A549 (cell line): ENCODE measurements around the gene MAML1. TPM values are rescaled to one million over a fixed set of nuclear protein-coding genes. Genes with fewer than 3 reads are reported as not detected.
A peak's percentile ranks its signal among the peaks of the same experiment; 100 is the strongest.

Source experiments
- ATAC-seq, 2 experiments: fragments of 200-7000 bp in 1 of 2; fragments of >200 bp in 1 of 2; cut with Nextera tagmentation in 1 of 2; cut with Tn5 transposase in 1 of 2; 3 replicates each; pipeline versions ENCODE4 v1.8.0 to v1.9.1; 2018 to 2020; ENCODE audit warnings: mild to moderate bottlenecking in 1 of 2, moderate library complexity in 1 of 2
- CTCF ChIA-PET: fragments of 300-600 bp; sonication (Branson Sonifier 250); formaldehyde crosslinking; extraction: SDS; loops from one replicate; lab custom pipeline; 2021; ENCODE audit warnings: antibody characterized with exemption, inconsistent platforms; lab: Yijun Ruan, JAX
- POLR2A ChIA-PET: fragments of 350-600 bp; formaldehyde crosslinking; extraction: SDS; loops from one replicate; lab custom pipeline; 2021; ENCODE audit warnings: antibody characterized with exemption, inconsistent platforms; lab: Yijun Ruan, JAX
- DNase-seq, 2 experiments: peaks; one replicate each; pipeline versions ENCODE4 v3.0.0 to v3.0.0-alpha.2; 2011 to 2016; ENCODE audit warnings: low read depth in 1 of 2, low spot score in 1 of 2
- FAIRE-seq: peaks from 2 replicates; lab custom pipeline; 2011; peaks lifted over from hg19 to GRCh38; lab: Jason Lieb, UNC
- H3K27ac ChIP-seq, 2 experiments: fragments of >200 bp; sonication (Bioruptor Twin); formaldehyde crosslinking; 3 replicates each; pipeline ENCODE4 v1.5.1; 2016 to 2017
- H3K4me1 ChIP-seq: fragments of >200 bp; sonication (Bioruptor Twin); formaldehyde crosslinking; 3 replicates; pipeline ENCODE4 v1.6.1; 2016
- H3K4me2 ChIP-seq: fragments of >200 bp; sonication (Bioruptor Twin); formaldehyde crosslinking; 3 replicates; pipeline ENCODE4 v1.6.1; 2016
- H3K4me3 ChIP-seq: fragments of >200 bp; sonication (Bioruptor Twin); formaldehyde crosslinking; 3 replicates; pipeline ENCODE4 v1.5.1; 2016
- H3K9me3 ChIP-seq: fragments of >200 bp; sonication (Bioruptor Twin); formaldehyde crosslinking; 3 replicates; pipeline ENCODE4 v1.6.1; 2016
- BCL3 ChIP-seq: fragments of >200 bp; sonication (Bioruptor Twin); formaldehyde crosslinking; IDR thresholded peaks from 3 replicates; pipeline ENCODE4 v1.6.1; 2016
- CBX8 ChIP-seq: fragments of 200-600 bp; sonication (generic); IDR thresholded peaks from 2 replicates; pipeline ENCODE4 v1.6.1; 2016
- CEBPB ChIP-seq, 2 experiments: fragments of >200 bp in 1 of 2; sonication (Bioruptor Twin) in 1 of 2; formaldehyde crosslinking in 1 of 2; IDR thresholded peaks; 2 replicates each; pipeline ENCODE4 v1.6.1; 2012 to 2016
- CHD2 ChIP-seq: fragments of 150-350 bp; IDR thresholded peaks from 2 replicates; pipeline ENCODE4 v1.6.1; 2014; ENCODE audit warnings: low read length; ENCODE audit not compliant: partially characterized antibody
- CHD4 ChIP-seq: fragments of 200-600 bp; sonication (generic); IDR thresholded peaks from 2 replicates; pipeline ENCODE4 v1.6.1; 2016; ENCODE audit warnings: antibody characterized with exemption, mild to moderate bottlenecking, borderline replicate concordance
- EHF ChIP-seq: fragments of 250-450 bp; sonication (Bioruptor Pico); IDR thresholded peaks from 2 replicates; pipeline ENCODE4 v1.5.0; 2020; ENCODE audit warnings: mild to moderate bottlenecking
- ELK1 ChIP-seq: fragments of 150-350 bp; IDR thresholded peaks from 2 replicates; pipeline ENCODE4 v1.6.1; 2014; ENCODE audit warnings: low read depth, mild to moderate bottlenecking, low read length
- EP300 ChIP-seq, 2 experiments: fragments of >200 bp; sonication (Bioruptor Twin); formaldehyde crosslinking; IDR thresholded peaks; 2 replicates in 1 of 2; 3 replicates in 1 of 2; pipeline ENCODE4 v1.6.1; 2016 to 2017
- ESRRA ChIP-seq: fragments of 150-350 bp; IDR thresholded peaks from 2 replicates; pipeline ENCODE4 v1.6.1; 2014; ENCODE audit warnings: mild to moderate bottlenecking, low read length, borderline replicate concordance
- FOSB ChIP-seq: fragments of 250-450 bp; sonication (Bioruptor Pico); IDR thresholded peaks from 2 replicates; pipeline ENCODE4 v1.5.0; 2020; ENCODE audit warnings: mild to moderate bottlenecking, moderate library complexity
- GATA3 ChIP-seq: IDR thresholded peaks from 2 replicates; pipeline ENCODE4 v1.6.1; 2012; ENCODE audit warnings: borderline replicate concordance
- HES2 ChIP-seq: fragments of >200 bp; sonication (Bioruptor Twin); formaldehyde crosslinking; IDR thresholded peaks from 2 replicates; pipeline ENCODE4 v1.6.1; 2016
- HEYL ChIP-seq: fragments of 250-450 bp; sonication (Bioruptor Pico); IDR thresholded peaks from 2 replicates; pipeline ENCODE4 v1.8.0; 2021; ENCODE audit warnings: mild to moderate bottlenecking, moderate library complexity
- HOXB13 ChIP-seq: fragments of 250-450 bp; sonication (Bioruptor Pico); IDR thresholded peaks from 2 replicates; pipeline ENCODE4 v1.5.0; 2020; ENCODE audit warnings: low read depth, mild to moderate bottlenecking, moderate library complexity
- JUNB ChIP-seq: fragments of >200 bp; sonication (Bioruptor Twin); formaldehyde crosslinking; IDR thresholded peaks from 2 replicates; pipeline ENCODE4 v1.6.1; 2016
- NFE2L2 ChIP-seq: fragments of 150-350 bp; conservative IDR thresholded peaks from 2 replicates; pipeline ENCODE4 v1.6.1; 2014; ENCODE audit warnings: low read length
- PBX3 ChIP-seq: IDR thresholded peaks from 2 replicates; pipeline ENCODE4 v1.6.1; 2012
- PHF8 ChIP-seq: fragments of 200-600 bp; sonication (generic); IDR thresholded peaks from 2 replicates; pipeline ENCODE4 v1.6.1; 2016; ENCODE audit warnings: low read depth, mild to moderate bottlenecking, antibody characterized with exemption, moderate library complexity, borderline replicate concordance
- POLR2AphosphoS2 ChIP-seq: conservative IDR thresholded peaks from 2 replicates; pipeline ENCODE4 v1.6.1; 2012; ENCODE audit warnings: low read length, improper control_type of control experiment, inconsistent platforms
- RAD21 ChIP-seq, 2 experiments: fragments of >200 bp in 1 of 2; sonication (Bioruptor Twin) in 1 of 2; formaldehyde crosslinking in 1 of 2; IDR thresholded peaks in 1 of 2; conservative IDR thresholded peaks in 1 of 2; 2 replicates in 1 of 2; 3 replicates in 1 of 2; pipeline ENCODE4 v1.6.1; 2012 to 2018; ENCODE audit warnings: inconsistent platforms in 1 of 2
- RARB ChIP-seq: fragments of 250-450 bp; sonication (Bioruptor Pico); IDR thresholded peaks from 2 replicates; pipeline ENCODE4 v1.8.0; 2021; ENCODE audit warnings: mild to moderate bottlenecking, moderate library complexity
- RFX5 ChIP-seq: fragments of 450-650 bp; IDR thresholded peaks from 2 replicates; pipeline ENCODE4 v1.7.1; 2014; ENCODE audit warnings: antibody characterized with exemption, mild to moderate bottlenecking, moderate library complexity
- SREBF2 ChIP-seq: fragments of 450-650 bp; IDR thresholded peaks from 2 replicates; pipeline ENCODE4 v1.6.1; 2014; ENCODE audit warnings: mild to moderate bottlenecking, moderate library complexity
- TFCP2L1 ChIP-seq: fragments of 250-450 bp; sonication (Bioruptor Pico); IDR thresholded peaks from 2 replicates; pipeline ENCODE4 v1.5.0; 2021; ENCODE audit warnings: mild to moderate bottlenecking
- USF2 ChIP-seq: fragments of 450-650 bp; IDR thresholded peaks from 2 replicates; pipeline ENCODE4 v1.6.1; 2014; ENCODE audit warnings: antibody characterized with exemption
- WGBS: methylation state at CpG from one replicate; pipeline ENCODE4 v1.1.6; 2017; ENCODE audit errors: missing lambda C conversion rate; 5-methylcytosine and 5-hydroxymethylcytosine counted together
- polyA plus RNA-seq, 4 experiments: library from polyadenylated mRNA; depleted of rRNA in 3 of 4; stranded (reverse); fragments of >200 nt; fragmentation: RNase III in 1 of 4; extraction: RNeasy Plus Mini Kit Qiagen cat#74134 plus additional on column Dnase treatment in 1 of 4; gene quantifications; 2 replicates in 3 of 4; 3 replicates in 1 of 4; pipeline ENCODE4 v1.2.3, GENCODE V29; 2011 to 2017

MAML1 gene
- polyA plus RNA-seq, 2 of the 4 experiments (the other 2 are of a cell fraction) = 6.9 to 12.0 TPM

- CTCF ChIA-PET = interaction anchor here (1.4 to 3.6 kb wide), 4 partner anchors 15 to 54 kb away, joined by 3 to 12 read pairs (median 6); no protein-coding TSS in a partner anchor
- no peaks in the 10 kb centered on the region for H3K9me3 ChIP-seq
- TF ChIP-seq TFCP2L1 (CRISPR knock-in tag) (no peak), RAD21 (conservative IDR thresholded peaks at IDR 0.05 in 1 of 2, IDR thresholded peaks at IDR 0.05 in 1 of 2) (no peak), POLR2AphosphoS2 (no peak), HOXB13 (CRISPR knock-in tag) (no peak), CHD4 (no peak), FOSB (no peak), CBX8 (no peak), ELK1 (no peak), BCL3 (no peak), EP300 (IDR thresholded peaks at IDR 0.05) (no peak), PBX3 (no peak), ESRRA (no peak), HES2 (no peak), RFX5 (no peak), JUNB (no peak), USF2 (no peak), GATA3 (no peak), NFE2L2 (no peak)
- TF ChIP-seq, all 56 proteins: peak for 0
Observed at GRCh38 chr5:179816401-179816795, 83.8 kb downstream of the MAML1 start.

GRCh38 chr5:179816796-179817469 is 84.3 kb downstream of the MAML1 start:
- Histone ChIP-seq H3K4me2 (no peak overlapping the region), H3K4me3 (no peak overlapping the region)

More at GRCh38 chr5:179816401-179816795, 83.8 kb downstream of the MAML1 start:
- peaks cover 30% of the 10 kb centered on the region for H3K4me1 ChIP-seq
- WGBS = 95% methylated on average over 17 of the region's 23 CpGs
- POLR2A ChIA-PET = no interaction called here
- no peak overlapping the region for H3K4me3 ChIP-seq
- FAIRE-seq (no peak), DNase-seq (no peak), ATAC-seq (no peak)
- H3K4me2 ChIP-seq = no peak overlapping the region
- no peak overlapping the region for H3K27ac ChIP-seq

More at GRCh38 chr5:179816796-179817469, 84.3 kb downstream of the MAML1 start:
- TF ChIP-seq HEYL (CRISPR knock-in tag) (no peak), PHF8 (no peak), EHF (no peak), EP300 (IDR thresholded peaks at IDR 0.05) (no peak), CHD2 (no peak), CEBPB (IDR thresholded peaks at IDR 0.05) (no peak), HOXB13 (CRISPR knock-in tag) (no peak), RARB (no peak), SREBF2 (no peak)
- Histone ChIP-seq H3K9me3 (no peaks in the 10 kb centered on the region), H3K4me1 (peaks cover 30% of the 10 kb centered on the region), H3K27ac (peak overlapping the region in 1 of 2 experiments; percentile 98; a peak in 4 of 6 replicates)
- CTCF ChIA-PET = interaction anchor here (1.4 to 3.6 kb wide), 4 partner anchors 15 to 54 kb away, joined by 3 to 12 read pairs (median 6); no protein-coding TSS in a partner anchor
- ATAC-seq (no peak), DNase-seq (no peak), FAIRE-seq (no peak)
- WGBS = 95% methylated on average over 26 of the region's 72 CpGs
- POLR2A ChIA-PET = no interaction called here
